ENCODE results near the gene ZNF516.

DNA sequence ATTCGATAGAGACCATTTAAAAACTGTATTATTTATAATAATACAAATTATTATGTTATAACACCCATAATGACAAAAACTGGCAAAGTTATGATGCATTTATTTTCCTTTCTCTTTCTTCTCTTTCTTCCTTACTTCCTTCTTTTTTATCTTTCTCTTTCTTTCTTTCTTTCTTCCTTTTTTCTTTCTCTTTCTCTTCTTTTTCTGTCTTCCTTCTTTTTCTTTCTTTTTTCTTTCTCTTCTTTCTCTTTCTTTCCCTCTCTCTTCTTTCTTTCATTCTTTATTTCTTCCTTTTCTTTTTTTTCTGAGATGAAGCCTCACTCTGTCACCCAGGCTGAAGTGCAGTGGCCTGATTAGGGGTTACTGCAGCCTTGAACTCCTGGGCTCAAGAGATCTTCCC, 27.5 kb upstream of the ZNF516 start:
- TF ChIP-seq, protein P1, sequence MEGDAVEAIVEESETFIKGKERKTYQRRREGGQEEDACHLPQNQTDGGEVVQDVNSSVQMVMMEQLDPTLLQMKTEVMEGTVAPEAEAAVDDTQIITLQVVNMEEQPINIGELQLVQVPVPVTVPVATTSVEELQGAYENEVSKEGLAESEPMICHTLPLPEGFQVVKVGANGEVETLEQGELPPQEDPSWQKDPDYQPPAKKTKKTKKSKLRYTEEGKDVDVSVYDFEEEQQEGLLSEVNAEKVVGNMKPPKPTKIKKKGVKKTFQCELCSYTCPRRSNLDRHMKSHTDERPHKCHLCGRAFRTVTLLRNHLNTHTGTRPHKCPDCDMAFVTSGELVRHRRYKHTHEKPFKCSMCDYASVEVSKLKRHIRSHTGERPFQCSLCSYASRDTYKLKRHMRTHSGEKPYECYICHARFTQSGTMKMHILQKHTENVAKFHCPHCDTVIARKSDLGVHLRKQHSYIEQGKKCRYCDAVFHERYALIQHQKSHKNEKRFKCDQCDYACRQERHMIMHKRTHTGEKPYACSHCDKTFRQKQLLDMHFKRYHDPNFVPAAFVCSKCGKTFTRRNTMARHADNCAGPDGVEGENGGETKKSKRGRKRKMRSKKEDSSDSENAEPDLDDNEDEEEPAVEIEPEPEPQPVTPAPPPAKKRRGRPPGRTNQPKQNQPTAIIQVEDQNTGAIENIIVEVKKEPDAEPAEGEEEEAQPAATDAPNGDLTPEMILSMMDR (IDR thresholded peaks at IDR 0.05) = no peak
- TF ChIP-seq POLR2AphosphoS5 (IDR thresholded peaks at IDR 0.05) = no peak
- no peak for TF ChIP-seq POLR2A (IDR thresholded peaks at IDR 0.05)
- TF ChIP-seq EP300 (IDR thresholded peaks at IDR 0.05) = no peak
